HepG2 (cell line): ENCODE data around the gene EGFR.

Experiments
- CTCF ChIP-seq: sonication (generic); formaldehyde crosslinking; IDR thresholded peaks from 2 replicates; pipeline ENCODE4 v1.5.0; 2020; ENCODE audit warnings: mild to moderate bottlenecking, missing genetic modification reagents, moderate library complexity
- DPF2 ChIP-seq: sonication (generic); formaldehyde crosslinking; IDR thresholded peaks from 2 replicates; pipeline ENCODE4 v1.4.0; 2020; ENCODE audit warnings: mild to moderate bottlenecking, low read depth, missing genetic modification reagents, borderline replicate concordance
- E2F5 ChIP-seq: sonication (generic); formaldehyde crosslinking; conservative IDR thresholded peaks from 2 replicates; pipeline ENCODE4 v1.4.0; 2020; ENCODE audit warnings: missing genetic modification reagents
- HNF4G ChIP-seq, 2 experiments: sonication (generic) in 1 of 2; formaldehyde crosslinking in 1 of 2; IDR thresholded peaks; 2 replicates each; pipeline versions ENCODE4 v1.4.0 to v1.6.1; 2011 to 2020; ENCODE audit warnings: borderline replicate concordance in 2 of 2, low read depth in 2 of 2, mild to moderate bottlenecking in 2 of 2, low read length in 1 of 2, missing genetic modification reagents in 1 of 2, moderate library complexity in 1 of 2
- KDM4B ChIP-seq: sonication (generic); formaldehyde crosslinking; IDR thresholded peaks from 2 replicates; pipeline ENCODE4 v1.4.0; 2020; ENCODE audit warnings: missing genetic modification reagents
- KDM6A ChIP-seq: IDR thresholded peaks from 2 replicates; pipeline ENCODE4 v1.6.1; 2016; ENCODE audit warnings: low read depth
- KLF9 ChIP-seq: IDR thresholded peaks from 2 replicates; pipeline ENCODE4 v1.6.1; 2016; ENCODE audit warnings: low read depth
- MEIS2 ChIP-seq: sonication (generic); formaldehyde crosslinking; IDR thresholded peaks from 2 replicates; pipeline ENCODE4 v1.9.0; 2021; ENCODE audit warnings: mild to moderate bottlenecking, missing genetic modification reagents
- SCMH1 ChIP-seq: sonication (generic); formaldehyde crosslinking; IDR thresholded peaks from 2 replicates; pipeline ENCODE4 v1.9.0; 2021; ENCODE audit warnings: missing genetic modification reagents, mild to moderate bottlenecking, borderline replicate concordance
- ZNF597 ChIP-seq: sonication (generic); formaldehyde crosslinking; IDR thresholded peaks from 2 replicates; pipeline ENCODE4 v1.5.0; 2020; ENCODE audit warnings: missing genetic modification reagents

- TF ChIP-seq SCMH1, result no peak
- no peak for TF ChIP-seq ZNF597
- TF ChIP-seq KLF9 (CRISPR knock-in tag), result no peak
- TF ChIP-seq CTCF (CRISPR knock-in tag), result no peak
- no peak for TF ChIP-seq KDM6A (CRISPR knock-in tag)
- no peak for TF ChIP-seq DPF2
- TF ChIP-seq KDM4B (CRISPR knock-in tag), result no peak
- no peak for TF ChIP-seq E2F5 (CRISPR knock-in tag)
- no peak for TF ChIP-seq HNF4G (IDR thresholded peaks at IDR 0.05; ENCODE audit: borderline replicate concordance, low read depth, low read length)
- TF ChIP-seq HNF4G (CRISPR knock-in tag; IDR thresholded peaks at IDR 0.05; ENCODE audit: borderline replicate concordance, low read depth), result no peak
- no peak for TF ChIP-seq MEIS2 (CRISPR knock-in tag)
These were observed 2.6 kb upstream of the EGFR start for GRCh38 chr7:55016061-55016745.
